ENCODE results near the gene PLEKHG4B.

The PLEKHG4B gene

GRCh38 chr5:75331-76320, 16.3 kb upstream of the PLEKHG4B start:
- no peak for DNase-seq

GRCh38 chr5:76358-77169, 15.4 kb upstream of the PLEKHG4B start:
- DNase-seq, result no peak

- DNase-seq, result no peak
These were observed 14.8 kb upstream of the PLEKHG4B start for GRCh38 chr5:77170-77501.

GRCh38 chr5:77546-77945, 14.4 kb upstream of the PLEKHG4B start:
- DNase-seq, result no peak

GRCh38 chr5:77957-78804, 13.8 kb upstream of the PLEKHG4B start:
- no peak for DNase-seq

- no peak for DNase-seq
These were observed 13.2 kb upstream of the PLEKHG4B start for GRCh38 chr5:78805-79149.

- no peak for DNase-seq
These were observed 12.7 kb upstream of the PLEKHG4B start for GRCh38 chr5:79263-79662.

- no peak for DNase-seq
These were observed 12.1 kb upstream of the PLEKHG4B start for GRCh38 chr5:79821-80220.

GRCh38 chr5:81391-82021, 10.5 kb upstream of the PLEKHG4B start:
- no peak for DNase-seq

GRCh38 chr5:82097-82496, 9.9 kb upstream of the PLEKHG4B start:
- no peak for DNase-seq

GRCh38 chr5:82570-82969, 9.4 kb upstream of the PLEKHG4B start:
- no peak for DNase-seq

- DNase-seq, result no peak
These were observed 8.9 kb upstream of the PLEKHG4B start for GRCh38 chr5:83029-83428.

- no peak for DNase-seq
These were observed 6.5 kb upstream of the PLEKHG4B start for GRCh38 chr5:85334-85995.

- no peak for DNase-seq
These were observed 2.4 kb upstream of the PLEKHG4B start for GRCh38 chr5:89337-90286.

GRCh38 chr5:90590-91547, 1.1 kb upstream of the PLEKHG4B start:
- DNase-seq, result no peak

- no peak for DNase-seq
These were observed 643 bp downstream of the PLEKHG4B start for GRCh38 chr5:92401-93220.

- no peak for DNase-seq
These were observed 1.4 kb downstream of the PLEKHG4B start for GRCh38 chr5:93221-93980.
